Regular cardiac myocyte (primary cell): Measurements from ENCODE around the gene ACTA1. TPM values are rescaled to one million over a fixed set of nuclear protein-coding genes. Genes with fewer than 3 reads are reported as not detected.

Experiments used
- total RNA-seq: library from RNA; depleted of rRNA; stranded (reverse); fragments of >200 nt; gene quantifications from 2 replicates; pipeline ENCODE4 v1.2.3, GENCODE V29; 2014

The ACTA1 gene
- not detected in 2 replicates for total RNA-seq

DNA sequence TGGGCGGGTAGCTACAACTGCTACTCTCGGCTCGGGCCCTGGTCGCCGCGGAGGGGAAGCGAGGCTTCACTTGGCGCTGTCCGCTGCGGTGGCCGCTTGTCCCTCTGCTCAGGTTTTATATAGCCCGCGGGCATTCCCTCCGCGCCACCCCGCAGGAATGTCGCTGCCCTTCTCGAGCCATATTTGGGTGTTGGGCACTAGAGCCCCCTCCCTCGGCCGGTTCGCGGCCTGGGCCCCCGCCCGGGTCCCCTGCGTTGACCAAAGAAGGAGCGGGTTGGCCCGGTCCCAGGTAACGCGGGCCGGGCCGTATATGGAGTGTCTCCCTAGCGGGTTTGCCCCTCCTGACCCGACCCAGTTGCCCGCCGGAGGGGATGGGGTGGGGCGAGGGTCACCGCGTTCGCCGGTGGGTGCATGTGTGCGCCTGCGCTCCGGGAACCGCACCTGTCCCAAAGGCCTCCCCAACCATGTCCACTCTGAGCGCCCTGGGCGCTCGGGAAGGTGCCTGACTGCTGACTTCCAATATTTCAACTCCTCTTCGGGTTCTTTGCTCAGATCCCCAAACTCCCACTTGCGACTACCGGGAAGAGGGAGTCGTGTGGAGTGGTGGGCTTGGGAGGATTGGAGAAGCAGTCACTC lies at the start of gene ACTA1:
Gene ACTA1 (minus strand): TSS at position 90 of the 636 bp plus-strand sequence. CDS start 979 bp downstream, outside the sequence.

Other genes with a start within 250 kb of the ACTA1 start
- 22.2 and 26.2 TPM in 2 replicates for gene RAB4A, start 163.0 kb downstream of the ACTA1 start, total RNA-seq
- gene CCSAP, start 91.0 kb downstream of the ACTA1 start, total RNA-seq: 14.8 and 16.3 TPM in 2 replicates
- gene NUP133, start 74.2 kb upstream of the ACTA1 start, total RNA-seq: 34.4 and 34.7 TPM in 2 replicates
- gene ABCB10, start 124.6 kb upstream of the ACTA1 start, total RNA-seq: 12.1 and 22.0 TPM in 2 replicates
- 11.0 and 21.7 TPM in 2 replicates for gene TAF5L, start 192.0 kb upstream of the ACTA1 start, total RNA-seq
- 7.6 and 18.0 TPM in 2 replicates for gene URB2, start 192.2 kb upstream of the ACTA1 start, total RNA-seq